Measurements from ENCODE around the gene AHRR.
"Not testable (repeated sequence)": the region's sequence is repeated elsewhere in the genome, so short reads cannot be mapped to it uniquely, and the experiment has no call there.

AHRR gene

GRCh38 chr5:368183-369084 lies 46.9 kb downstream of the AHRR start:
- no peak for DNase-seq

GRCh38 chr5:369151-369868 lies 47.8 kb downstream of the AHRR start:
- no peak for DNase-seq

GRCh38 chr5:369869-370236 lies 48.3 kb downstream of the AHRR start:
- DNase-seq: not testable (repeated sequence)

GRCh38 chr5:370311-370958 lies 48.9 kb downstream of the AHRR start:
- DNase-seq: no peak

GRCh38 chr5:370959-371810 lies 49.7 kb downstream of the AHRR start:
- DNase-seq: no peak

- no peak for DNase-seq
Measured at GRCh38 chr5:371811-372555, 50.5 kb downstream of the AHRR start.

- DNase-seq: no peak
Measured at GRCh38 chr5:372556-372995, 51.1 kb downstream of the AHRR start.

- no peak for DNase-seq
Measured at GRCh38 chr5:372996-373709, 51.6 kb downstream of the AHRR start.

- DNase-seq: peak; percentile 86
Measured at GRCh38 chr5:373710-374602, 52.4 kb downstream of the AHRR start.

GRCh38 chr5:374631-375335 lies 53.3 kb downstream of the AHRR start:
- no peak for DNase-seq

- DNase-seq: no peak
Measured at GRCh38 chr5:375336-375920, 53.9 kb downstream of the AHRR start.

- no peak for DNase-seq
Measured at GRCh38 chr5:375921-376798, 54.6 kb downstream of the AHRR start.

- DNase-seq: no peak
Measured at GRCh38 chr5:376799-377325, 55.3 kb downstream of the AHRR start.

- DNase-seq: no peak
Measured at GRCh38 chr5:377326-377981, 55.9 kb downstream of the AHRR start.

GRCh38 chr5:378301-378891 lies 56.9 kb downstream of the AHRR start:
- no peak for DNase-seq

- DNase-seq: no peak
Measured at GRCh38 chr5:378976-379742, 57.6 kb downstream of the AHRR start.

Data from stimulated activated CD4-positive, alpha-beta T cell treated with anti-CD3 and anti-CD28 coated beads, Interleukin-12 subunit alpha, Interleukin-12 subunit beta, amount 100 ng/mL, for 4 hours (primary cell).